NCI-H1105 (cell line): Measurements from ENCODE around the gene SERINC5.
"Not testable (repeated sequence)": the region's sequence is repeated elsewhere in the genome, so short reads cannot be mapped to it uniquely, and the experiment has no call there.

Experiments
- DNase-seq: peaks from one replicate; lab custom pipeline; 2025; lab: John Stamatoyannopoulos, UW

SERINC5 gene

GRCh38 chr5:80168388-80169028, 87.3 kb downstream of the SERINC5 start:
- no peak for DNase-seq

GRCh38 chr5:80165452-80165851, 90.4 kb downstream of the SERINC5 start:
- DNase-seq: no peak

- no peak for DNase-seq
These were observed 94.7 kb downstream of the SERINC5 start for GRCh38 chr5:80161165-80161564.

GRCh38 chr5:80160242-80160641, 95.6 kb downstream of the SERINC5 start:
- DNase-seq: no peak

GRCh38 chr5:80159133-80159815, 96.6 kb downstream of the SERINC5 start:
- no peak for DNase-seq

- no peak for DNase-seq
These were observed 99.7 kb downstream of the SERINC5 start for GRCh38 chr5:80156156-80156555.

- DNase-seq: no peak
These were observed 101.1 kb downstream of the SERINC5 start for GRCh38 chr5:80154749-80155148.

- not testable (repeated sequence) for DNase-seq
These were observed 101.6 kb downstream of the SERINC5 start for GRCh38 chr5:80154289-80154688.

GRCh38 chr5:80153586-80154126, 102.2 kb downstream of the SERINC5 start:
- DNase-seq: no peak

GRCh38 chr5:80152778-80153177, 103.1 kb downstream of the SERINC5 start:
- no peak for DNase-seq

GRCh38 chr5:80151890-80152289, 104.0 kb downstream of the SERINC5 start:
- no peak for DNase-seq

GRCh38 chr5:80150731-80151130, 105.1 kb downstream of the SERINC5 start:
- DNase-seq: no peak

- peak; percentile 4 for DNase-seq
These were observed 106.7 kb downstream of the SERINC5 start for GRCh38 chr5:80149161-80149609.

- DNase-seq: no peak
These were observed 108.6 kb downstream of the SERINC5 start for GRCh38 chr5:80147119-80147815.

GRCh38 chr5:80146046-80146445, 109.8 kb downstream of the SERINC5 start:
- DNase-seq: no peak

GRCh38 chr5:80143491-80143890, 112.4 kb downstream of the SERINC5 start:
- no peak for DNase-seq

- no peak for DNase-seq
These were observed 112.9 kb downstream of the SERINC5 start for GRCh38 chr5:80142996-80143395.

- no peak for DNase-seq
These were observed 114.2 kb downstream of the SERINC5 start for GRCh38 chr5:80141681-80142080.

- DNase-seq: no peak
These were observed 114.6 kb downstream of the SERINC5 start for GRCh38 chr5:80141147-80141671.

- no peak for DNase-seq
These were observed 115.4 kb downstream of the SERINC5 start for GRCh38 chr5:80140496-80140895.

GRCh38 chr5:80139466-80139972, 116.3 kb downstream of the SERINC5 start:
- DNase-seq: no peak

- DNase-seq: no peak
These were observed 117.4 kb downstream of the SERINC5 start for GRCh38 chr5:80138486-80138885.
